ENCODE results near the gene GALNT10.

DNA sequence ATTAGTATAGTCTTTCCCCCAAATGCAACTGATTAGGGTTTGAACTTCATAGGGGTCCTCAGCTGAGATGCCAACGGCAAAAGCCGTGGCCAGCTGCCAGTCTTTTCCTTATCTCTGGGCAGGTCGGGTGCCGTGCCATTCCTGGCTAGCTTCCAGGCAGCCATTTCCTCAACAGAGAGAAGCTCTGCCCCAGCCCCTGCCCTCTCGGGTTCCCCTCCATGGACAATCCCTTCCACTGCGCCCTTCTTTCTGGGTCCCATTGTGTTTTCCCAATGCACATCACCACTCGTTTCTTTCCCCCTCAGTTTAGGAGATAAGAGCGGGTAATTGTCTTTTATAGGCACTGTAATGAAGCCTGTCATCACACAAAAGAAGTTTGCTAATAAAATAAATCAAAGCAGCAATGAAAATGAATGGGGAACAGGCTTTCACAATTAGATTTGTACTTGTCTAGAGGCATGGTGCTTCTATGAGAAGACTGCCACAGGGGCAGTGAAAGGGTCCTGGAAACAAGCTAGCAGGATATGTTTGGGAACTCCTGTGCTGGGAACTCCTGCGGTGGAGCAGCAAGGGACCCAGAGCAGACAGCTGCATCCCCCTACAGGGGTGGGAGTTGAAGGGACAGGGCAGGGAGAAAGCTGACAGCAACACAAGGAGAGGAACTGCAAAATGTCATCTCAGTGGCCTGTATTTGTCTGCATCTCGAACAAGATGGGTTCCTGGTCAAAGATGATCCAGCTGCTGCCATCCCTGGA, 207.3 kb downstream of the GALNT10 start:
- TF ChIP-seq, protein P1, sequence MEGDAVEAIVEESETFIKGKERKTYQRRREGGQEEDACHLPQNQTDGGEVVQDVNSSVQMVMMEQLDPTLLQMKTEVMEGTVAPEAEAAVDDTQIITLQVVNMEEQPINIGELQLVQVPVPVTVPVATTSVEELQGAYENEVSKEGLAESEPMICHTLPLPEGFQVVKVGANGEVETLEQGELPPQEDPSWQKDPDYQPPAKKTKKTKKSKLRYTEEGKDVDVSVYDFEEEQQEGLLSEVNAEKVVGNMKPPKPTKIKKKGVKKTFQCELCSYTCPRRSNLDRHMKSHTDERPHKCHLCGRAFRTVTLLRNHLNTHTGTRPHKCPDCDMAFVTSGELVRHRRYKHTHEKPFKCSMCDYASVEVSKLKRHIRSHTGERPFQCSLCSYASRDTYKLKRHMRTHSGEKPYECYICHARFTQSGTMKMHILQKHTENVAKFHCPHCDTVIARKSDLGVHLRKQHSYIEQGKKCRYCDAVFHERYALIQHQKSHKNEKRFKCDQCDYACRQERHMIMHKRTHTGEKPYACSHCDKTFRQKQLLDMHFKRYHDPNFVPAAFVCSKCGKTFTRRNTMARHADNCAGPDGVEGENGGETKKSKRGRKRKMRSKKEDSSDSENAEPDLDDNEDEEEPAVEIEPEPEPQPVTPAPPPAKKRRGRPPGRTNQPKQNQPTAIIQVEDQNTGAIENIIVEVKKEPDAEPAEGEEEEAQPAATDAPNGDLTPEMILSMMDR (conservative IDR thresholded peaks at IDR 0.05; ENCODE audit: low read depth, low read length), result no peak
- no peak for TF ChIP-seq POLR2A (IDR thresholded peaks at IDR 0.05; ENCODE audit: low read depth, low read length)

Data from IMR-90 (cell line).